Measurements from ENCODE around the gene ATXN10. TPM values are rescaled to one million over a fixed set of nuclear protein-coding genes. Genes with fewer than 3 reads are reported as not detected.
A peak's percentile ranks its signal among the peaks of the same experiment; 100 is the strongest.

The ATXN10 gene
- total RNA-seq, 4 donors from 2014 or later: 35.5 to 83.3 (median 51.1) TPM

- DNase-seq (ENCODE audit: low spot score in 2 of 2): no peak
- TF ChIP-seq, protein P1, sequence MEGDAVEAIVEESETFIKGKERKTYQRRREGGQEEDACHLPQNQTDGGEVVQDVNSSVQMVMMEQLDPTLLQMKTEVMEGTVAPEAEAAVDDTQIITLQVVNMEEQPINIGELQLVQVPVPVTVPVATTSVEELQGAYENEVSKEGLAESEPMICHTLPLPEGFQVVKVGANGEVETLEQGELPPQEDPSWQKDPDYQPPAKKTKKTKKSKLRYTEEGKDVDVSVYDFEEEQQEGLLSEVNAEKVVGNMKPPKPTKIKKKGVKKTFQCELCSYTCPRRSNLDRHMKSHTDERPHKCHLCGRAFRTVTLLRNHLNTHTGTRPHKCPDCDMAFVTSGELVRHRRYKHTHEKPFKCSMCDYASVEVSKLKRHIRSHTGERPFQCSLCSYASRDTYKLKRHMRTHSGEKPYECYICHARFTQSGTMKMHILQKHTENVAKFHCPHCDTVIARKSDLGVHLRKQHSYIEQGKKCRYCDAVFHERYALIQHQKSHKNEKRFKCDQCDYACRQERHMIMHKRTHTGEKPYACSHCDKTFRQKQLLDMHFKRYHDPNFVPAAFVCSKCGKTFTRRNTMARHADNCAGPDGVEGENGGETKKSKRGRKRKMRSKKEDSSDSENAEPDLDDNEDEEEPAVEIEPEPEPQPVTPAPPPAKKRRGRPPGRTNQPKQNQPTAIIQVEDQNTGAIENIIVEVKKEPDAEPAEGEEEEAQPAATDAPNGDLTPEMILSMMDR (IDR thresholded peaks at IDR 0.05): no peak
- TF ChIP-seq POLR2A (IDR thresholded peaks at IDR 0.05): no peak
- intact Hi-C loops (cut with DNase I; ENCODE audit: low total_unique reads): no loop called here
- H3K4me3 ChIP-seq (ENCODE audit: low read depth, poor library complexity, severe bottlenecking): peak overlapping the region; percentile 70
- 9% methylated on average over 31 to 32 of the region's 32 CpGs for WGBS, 2 donors
These were observed 452 bp upstream of the ATXN10 start for GRCh38 chr22:45670981-45671782.

- WGBS, 2 donors: 21 to 38% methylated on average over 8 to 14 of the region's 14 CpGs
- DNase-seq (ENCODE audit: low spot score in 2 of 2): no peak
- TF ChIP-seq, protein P1 (IDR thresholded peaks at IDR 0.05): no peak
- no peak for TF ChIP-seq POLR2A (IDR thresholded peaks at IDR 0.05)
- H3K4me3 ChIP-seq (ENCODE audit: low read depth, poor library complexity, severe bottlenecking): peak overlapping the region; percentile 70
- intact Hi-C loops (cut with DNase I; ENCODE audit: low total_unique reads): no loop called here
These were observed 1.2 kb downstream of the ATXN10 start for GRCh38 chr22:45672564-45673481.

- intact Hi-C loops (cut with DNase I; ENCODE audit: low total_unique reads): no loop called here
- WGBS, 2 donors: 77 to 81% methylated on average over 10 of the region's 10 CpGs
- H3K4me3 ChIP-seq (ENCODE audit: low read depth, poor library complexity, severe bottlenecking): no peak overlapping the region
These were observed 2.0 kb downstream of the ATXN10 start for GRCh38 chr22:45673482-45674175.

GRCh38 chr22:45676024-45676423 lies 4.4 kb downstream of the ATXN10 start:
- no peak overlapping the region for H3K4me3 ChIP-seq (ENCODE audit: low read depth, poor library complexity, severe bottlenecking)
- 92 to 98% methylated on average over 4 of the region's 4 CpGs for WGBS, 2 donors
- no peak for DNase-seq (ENCODE audit: low spot score in 2 of 2)
- intact Hi-C loops (cut with DNase I; ENCODE audit: low total_unique reads): no loop called here
- TF ChIP-seq, protein P1 (IDR thresholded peaks at IDR 0.05): no peak
- TF ChIP-seq POLR2A (IDR thresholded peaks at IDR 0.05): no peak

More at GRCh38 chr22:45673482-45674175, 2.0 kb downstream of the ATXN10 start:
- no peak for TF ChIP-seq POLR2A (IDR thresholded peaks at IDR 0.05)
- TF ChIP-seq, protein P1 (IDR thresholded peaks at IDR 0.05): no peak
- no peak for DNase-seq (ENCODE audit: low spot score in 2 of 2)

DNA sequence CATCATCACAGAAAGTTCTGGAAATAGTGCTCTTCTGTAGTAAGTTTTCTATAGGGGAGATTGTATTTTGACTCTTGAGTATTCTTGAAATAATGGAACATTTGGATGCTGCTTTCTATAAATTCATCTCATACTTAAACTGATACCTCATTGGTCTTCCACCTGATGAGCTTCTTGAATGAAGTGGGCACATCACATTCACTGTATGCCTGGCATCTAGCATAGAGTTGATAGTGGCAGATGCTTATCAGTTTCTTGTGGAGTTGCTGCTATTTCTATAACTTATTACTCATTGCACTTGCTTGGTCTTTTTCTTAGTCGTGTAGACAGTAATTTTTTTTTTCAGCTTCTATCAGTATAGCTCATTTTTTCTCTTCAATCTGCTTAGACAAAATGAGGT lies 5.4 kb downstream of the ATXN10 start:
- WGBS, 2 donors: 47 to 71% methylated on average over 1 of the region's 1 CpG
- H3K4me3 ChIP-seq (ENCODE audit: low read depth, poor library complexity, severe bottlenecking): no peak overlapping the region
- TF ChIP-seq, protein P1 (IDR thresholded peaks at IDR 0.05): no peak
- TF ChIP-seq POLR2A (IDR thresholded peaks at IDR 0.05): no peak
- no peak for DNase-seq (ENCODE audit: low spot score in 2 of 2)
- intact Hi-C loops (cut with DNase I; ENCODE audit: low total_unique reads): no loop called here

Data from lower leg skin (tissue), 4 donors.